ENCODE measurements around the gene PRKAG1. TPM values are rescaled to one million over a fixed set of nuclear protein-coding genes. Genes with fewer than 3 reads are reported as not detected.

The PRKAG1 gene
- total RNA-seq, 6 experiments from 2014 or later, result 24.8 to 36.2 (median 30.1) TPM

DNA sequence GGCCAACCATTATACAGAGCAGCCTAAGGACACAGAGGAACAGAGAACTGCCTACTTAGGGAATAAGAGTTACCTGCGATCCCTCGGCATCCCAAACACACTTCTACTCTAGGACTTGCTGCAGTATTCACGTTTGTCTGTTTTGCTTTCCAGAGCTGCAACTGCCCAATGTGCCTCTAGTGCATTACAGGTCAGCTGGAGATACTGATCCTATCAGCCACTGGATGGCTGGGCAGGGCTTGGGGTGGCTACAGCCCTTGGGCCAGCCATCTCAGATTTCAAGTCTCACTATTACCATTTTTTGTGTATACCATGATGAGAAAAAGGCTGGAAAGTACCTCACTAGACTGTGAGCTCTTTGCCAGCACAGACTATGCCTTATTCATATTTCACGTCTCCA lies 65.9 kb downstream of the PRKAG1 start:
- H3K4me3 ChIP-seq, result no peak overlapping the region
- WGBS (ENCODE audit: insufficient coverage, low coverage, low lambda C conversion rate, missing lambda C conversion rate), result 89% methylated on average over 4 of the region's 4 CpGs
- TF ChIP-seq, protein P1, sequence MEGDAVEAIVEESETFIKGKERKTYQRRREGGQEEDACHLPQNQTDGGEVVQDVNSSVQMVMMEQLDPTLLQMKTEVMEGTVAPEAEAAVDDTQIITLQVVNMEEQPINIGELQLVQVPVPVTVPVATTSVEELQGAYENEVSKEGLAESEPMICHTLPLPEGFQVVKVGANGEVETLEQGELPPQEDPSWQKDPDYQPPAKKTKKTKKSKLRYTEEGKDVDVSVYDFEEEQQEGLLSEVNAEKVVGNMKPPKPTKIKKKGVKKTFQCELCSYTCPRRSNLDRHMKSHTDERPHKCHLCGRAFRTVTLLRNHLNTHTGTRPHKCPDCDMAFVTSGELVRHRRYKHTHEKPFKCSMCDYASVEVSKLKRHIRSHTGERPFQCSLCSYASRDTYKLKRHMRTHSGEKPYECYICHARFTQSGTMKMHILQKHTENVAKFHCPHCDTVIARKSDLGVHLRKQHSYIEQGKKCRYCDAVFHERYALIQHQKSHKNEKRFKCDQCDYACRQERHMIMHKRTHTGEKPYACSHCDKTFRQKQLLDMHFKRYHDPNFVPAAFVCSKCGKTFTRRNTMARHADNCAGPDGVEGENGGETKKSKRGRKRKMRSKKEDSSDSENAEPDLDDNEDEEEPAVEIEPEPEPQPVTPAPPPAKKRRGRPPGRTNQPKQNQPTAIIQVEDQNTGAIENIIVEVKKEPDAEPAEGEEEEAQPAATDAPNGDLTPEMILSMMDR (IDR thresholded peaks at IDR 0.05), result no peak
- TF ChIP-seq POLR2A (IDR thresholded peaks at IDR 0.05), result no peak
- peaks cover 0 to 4% (median 0%) of the 10 kb centered on the region in 4 donors for H3K4me1 ChIP-seq
- no peak overlapping the region for H3K27ac ChIP-seq
- H3K36me3 ChIP-seq, result peaks cover 0 to 6% (median 0%) of the 10 kb centered on the region in 4 donors
- H3K27me3 ChIP-seq, result no peaks in the 10 kb centered on the region
- intact Hi-C loops (cut with DNase I), result no loop called here
- DNase-seq (no peak), ATAC-seq (no peak)
- H3K9me3 ChIP-seq, result no peaks in the 10 kb centered on the region

Small RNAs within 50 kb of the gene (small RNA-seq; reads per million reads assigned to genes)
- gene RNU6-940P, result 0 reads per million in 2 experiments

Other genes starting within 250 kb of the PRKAG1 start
- 10 to 100 TPM; 10.9 to 21.4 (median 14.4) TPM for gene ADCY6, start 229.7 kb downstream of the PRKAG1 start, total RNA-seq
- 1 to 10 TPM in 4 of 6 experiments, under 1 TPM in 2; 0.62 to 2.1 (median 1.2) TPM for gene CACNB3, start 200.3 kb downstream of the PRKAG1 start, total RNA-seq
- 10 to 100 TPM; 24.4 to 39.6 (median 31.8) TPM for gene DDX23, start 166.6 kb downstream of the PRKAG1 start, total RNA-seq
- gene RND1, start 152.9 kb downstream of the PRKAG1 start, total RNA-seq, result 10 to 100 TPM in 5 of 6 experiments, 1 to 10 TPM in 1; 6.4 to 72.8 (median 17.2) TPM
- gene FKBP11, start 93.3 kb downstream of the PRKAG1 start, total RNA-seq, result 10 to 100 TPM; 34.9 to 59.5 (median 52.5) TPM
- 10 to 100 TPM; 30.9 to 50.7 (median 47.2) TPM for gene ARF3, start 61.3 kb downstream of the PRKAG1 start, total RNA-seq
- under 1 TPM in 2 of 6 experiments, not detected in 4; 0.12 TPM for gene WNT10B, start 47.0 kb downstream of the PRKAG1 start, total RNA-seq
- not detected for gene WNT1, start 40.5 kb downstream of the PRKAG1 start, total RNA-seq
- gene DDN, start 19.4 kb downstream of the PRKAG1 start, total RNA-seq, result under 1 TPM in 2 of 6 experiments, not detected in 4; 0.18 to 0.19 TPM
- 10 to 100 TPM; 28.6 to 35.4 (median 33.3) TPM for gene KMT2D, start 42.0 kb upstream of the PRKAG1 start, total RNA-seq
- under 1 TPM in 5 of 6 experiments, not detected in 1; 0.17 to 0.60 (median 0.43) TPM for gene RHEBL1, start 51.2 kb upstream of the PRKAG1 start, total RNA-seq
- under 1 TPM in 3 of 6 experiments, not detected in 3; 0.04 to 0.13 (median 0.07) TPM for gene DHH, start 76.0 kb upstream of the PRKAG1 start, total RNA-seq
- gene LMBR1L, start 92.1 kb upstream of the PRKAG1 start, total RNA-seq, result 10 to 100 TPM; 12.2 to 34.5 (median 16.3) TPM
- 100 to 1,000 TPM in 5 of 6 experiments, 10 to 100 TPM in 1; 90.3 to 370 (median 174) TPM for gene TUBA1B, start 112.6 kb upstream of the PRKAG1 start, total RNA-seq
- 10 to 100 TPM in 2 of 6 experiments, 1 to 10 TPM in 4; 3.8 to 18.9 (median 5.8) TPM for gene TUBA1A, start 170.3 kb upstream of the PRKAG1 start, total RNA-seq
- 100 to 1,000 TPM in 2 of 6 experiments, 10 to 100 TPM in 4; 40.6 to 224 (median 68.7) TPM for gene TUBA1C, start 246.3 kb upstream of the PRKAG1 start, total RNA-seq